ENCODE data around the gene KIAA1217. TPM values are rescaled to one million over a fixed set of nuclear protein-coding genes. Genes with fewer than 3 reads are reported as not detected.

Gene KIAA1217
- total RNA-seq, 1 experiment from 2014 or later = 7.8 TPM

- ATAC-seq (no peak), DNase-seq (ENCODE audit: low read depth, low spot score) (no peak)
- no TSS peak for BruUV-seq (replicated peaks)
- Histone ChIP-seq H3K4me2 (ENCODE audit: low read length) (no peak overlapping the region), H2AFZ (ENCODE audit: low read depth, low read length, poor library complexity, severe bottlenecking) (no peak overlapping the region), H3K9me3 (ENCODE audit: control insufficient read depth in 1 of 2, insufficient read depth in 1 of 2, low read depth in 1 of 2, low read length in 2 of 2) (peaks cover 0 to 9% of the 10 kb centered on the region in 2 experiments; a peak in 1 of 4 replicates), H3K79me2 (ENCODE audit: insufficient read depth, low read length) (no peaks in the 10 kb centered on the region), H3K9ac (ENCODE audit: low read length) (no peak overlapping the region), H3K27ac (ENCODE audit: low read depth, low read length) (no peak overlapping the region), H3K36me3 (ENCODE audit: control insufficient read depth in 1 of 2, insufficient read depth in 2 of 2, low read length in 2 of 2) (no peaks in the 10 kb centered on the region), H4K20me1 (ENCODE audit: insufficient read depth) (no peaks in the 10 kb centered on the region), H3K4me1 (ENCODE audit: control insufficient read depth in 1 of 2, insufficient read depth in 2 of 2, low read length in 2 of 2) (no peaks in the 10 kb centered on the region), H3K4me3 (replicated peaks in 1 of 2; ENCODE audit: low read depth in 1 of 2, low read length in 2 of 2) (no peak overlapping the region), H3K27me3 (ENCODE audit: insufficient read depth, low read length) (0 out of 2 replicates have a peak, but pooled peaks cover 3% of the 10 kb centered on the region), H3K9me2 (ENCODE audit: insufficient read depth) (no peaks in the 10 kb centered on the region)
- RAD21 ChIA-PET (ENCODE audit: low non-redundant PET in 1 of 2, low total read pairs in 2 of 2, uncharacterized antibody in 2 of 2, unreplicated experiment in 2 of 2) = no interaction called here
- intact Hi-C loops (cut with micrococcal nuclease) = no loop called here
- CTCF ChIA-PET = no interaction called here
- TF ChIP-seq YY1 (IDR thresholded peaks at IDR 0.05; ENCODE audit: extremely low read depth, insufficient replicate concordance, low read depth, low read length) (no peak), SIN3A (IDR thresholded peaks at IDR 0.05; ENCODE audit: low read depth) (no peak), ZFX (IDR thresholded peaks at IDR 0.05) (no peak), MAX (IDR thresholded peaks at IDR 0.05) (no peak), ATF3 (IDR thresholded peaks at IDR 0.05) (no peak), SP1 (IDR thresholded peaks at IDR 0.05; ENCODE audit: low read depth) (no peak), ELF1 (IDR thresholded peaks at IDR 0.05; ENCODE audit: borderline replicate concordance, low read depth) (no peak), EZH2phosphoT487 (IDR thresholded peaks at IDR 0.05; ENCODE audit: borderline replicate concordance) (no peak), EGR1 (IDR thresholded peaks at IDR 0.05; ENCODE audit: low read depth) (no peak), ZNF274 (IDR thresholded peaks at IDR 0.05; ENCODE audit: low read depth, low read length) (no peak), SRF (IDR thresholded peaks at IDR 0.05; ENCODE audit: low read depth) (no peak), ZBTB33 (IDR thresholded peaks at IDR 0.05; ENCODE audit: extremely low read depth, insufficient replicate concordance, low read length) (no peak), FOSL1 (IDR thresholded peaks at IDR 0.05; ENCODE audit: low read depth) (no peak), CEBPB (IDR thresholded peaks at IDR 0.05; ENCODE audit: low read depth) (no peak), POLR2A (IDR thresholded peaks at IDR 0.05; ENCODE audit: borderline replicate concordance, extremely low read depth, insufficient read depth, insufficient read length) (no peak), RAD21 (IDR thresholded peaks at IDR 0.05; ENCODE audit: low read depth) (no peak), EZH2 (IDR thresholded peaks at IDR 0.05) (no peak), REST (IDR thresholded peaks at IDR 0.05; ENCODE audit: low read depth) (no peak)
- POLR2A ChIA-PET = no interaction called here
These were observed 122.5 kb downstream of the KIAA1217 start for GRCh38 chr10:24331457-24331856.
